GM12875 (cell line): ENCODE measurements around the gene AMT.

ENCODE experiments used
- H3K4me3 ChIP-seq: one replicate; pipeline ENCODE4 v1.5.1; 2011; ENCODE audit warnings: low read depth, low read length, control low read depth
- CTCF ChIP-seq: IDR thresholded peaks from 2 replicates; pipeline ENCODE4 v1.5.1; 2011; ENCODE audit warnings: low read depth, mild to moderate bottlenecking, control low read depth, inconsistent platforms, low read length, moderate library complexity, borderline replicate concordance; ENCODE audit not compliant: insufficient read depth

AMT gene

DNA sequence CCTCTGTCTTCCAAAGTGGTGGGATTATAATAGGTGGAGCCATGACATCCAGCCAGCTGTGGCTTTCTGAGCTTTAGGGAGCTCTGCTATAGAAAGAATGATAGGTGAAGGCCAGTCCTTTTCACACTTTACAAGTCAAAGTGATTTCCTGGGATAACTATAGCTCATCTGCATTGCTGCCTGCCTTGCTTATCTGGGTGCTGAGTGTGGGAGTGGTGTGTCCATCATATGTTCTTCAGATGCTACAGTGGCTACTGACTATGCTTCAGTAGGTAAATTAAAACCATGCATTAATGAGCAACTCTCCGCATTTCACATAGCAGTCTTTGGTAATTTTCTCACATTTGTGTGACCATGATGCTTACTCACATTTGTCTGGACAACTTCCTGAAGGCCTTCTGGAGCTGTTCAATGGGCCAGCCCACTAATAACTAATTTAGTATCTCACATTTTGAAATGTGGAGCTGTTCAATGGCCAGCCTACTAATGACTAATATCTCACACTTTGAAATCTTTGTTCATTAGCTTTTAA lies 33.9 kb downstream of the AMT start:
- no peak for TF ChIP-seq CTCF
- H3K4me3 ChIP-seq: no peak overlapping the region

DNA sequence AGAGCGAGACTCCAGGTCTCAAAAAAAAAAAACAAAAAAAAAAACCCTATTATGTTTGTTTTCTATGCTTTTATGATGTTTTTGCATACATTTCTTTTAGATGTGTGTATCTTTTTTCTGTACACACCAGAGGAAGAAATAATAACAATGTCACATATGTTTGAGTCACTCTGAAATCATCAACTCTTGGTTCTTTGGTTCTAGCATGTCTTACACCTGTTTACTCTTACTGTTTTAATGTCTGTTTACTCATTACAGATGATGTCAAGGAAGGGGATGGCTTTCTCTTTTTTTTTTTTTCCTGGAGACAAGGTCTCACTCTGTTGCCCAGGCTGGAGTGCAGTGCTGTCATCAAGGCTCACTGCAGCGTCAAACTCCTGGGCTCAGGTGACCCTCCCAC lies 34.6 kb downstream of the AMT start:
- H3K4me3 ChIP-seq: no peak overlapping the region
- TF ChIP-seq CTCF: no peak

DNA sequence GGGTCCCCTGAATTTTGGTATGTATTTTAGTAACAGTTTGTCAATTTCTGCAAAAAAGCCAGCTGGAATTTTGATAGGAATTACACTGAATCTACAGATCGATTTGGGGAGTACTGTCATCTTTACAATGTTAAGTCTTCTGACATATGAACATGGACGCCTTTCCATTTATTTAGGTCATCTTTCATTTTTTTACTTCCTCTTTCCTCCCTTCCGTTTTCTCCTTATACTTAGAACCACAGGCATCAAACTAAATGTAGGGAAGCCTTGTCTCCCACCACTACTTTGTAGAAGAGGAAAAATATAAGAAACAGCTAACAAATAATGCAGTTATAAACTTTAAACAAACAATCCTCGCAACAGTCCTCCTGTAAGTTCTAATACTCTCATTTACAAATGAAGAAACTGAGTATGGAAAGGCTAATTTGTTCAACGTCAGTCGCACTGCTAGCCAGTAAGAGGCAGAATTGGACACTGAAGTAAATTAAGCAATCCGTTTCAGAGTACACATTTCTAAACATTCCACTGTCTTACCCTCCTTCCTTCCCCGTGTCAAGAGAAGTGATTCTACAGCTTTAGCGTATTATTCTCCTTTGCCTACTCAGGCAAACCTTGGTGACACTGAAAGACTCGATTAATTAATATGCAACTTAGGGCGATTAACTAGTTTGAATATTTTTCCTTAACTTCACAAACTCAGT lies 36.1 kb downstream of the AMT start:
- H3K4me3 ChIP-seq: no peak overlapping the region
- TF ChIP-seq CTCF: no peak

DNA sequence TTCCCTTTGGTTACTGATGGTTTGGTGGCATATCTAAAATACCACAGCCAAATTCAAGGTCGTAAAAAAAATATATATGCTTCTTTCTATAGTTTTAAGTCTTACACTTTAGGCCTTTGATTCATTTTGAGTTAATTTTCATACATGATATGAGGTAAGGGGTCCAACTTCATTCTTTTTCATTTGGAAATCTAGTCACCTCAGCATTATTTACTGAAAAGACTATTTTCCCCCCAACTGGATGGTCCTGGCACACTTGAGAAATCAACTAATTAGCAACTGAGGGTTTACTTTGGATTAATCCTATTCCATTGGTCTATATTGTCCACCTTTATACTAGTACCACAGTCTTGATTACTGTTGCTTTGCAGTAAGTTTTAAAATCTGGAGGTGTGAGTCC lies 36.7 kb downstream of the AMT start:
- no peak for TF ChIP-seq CTCF
- no peak overlapping the region for H3K4me3 ChIP-seq

- TF ChIP-seq CTCF: no peak
These were observed 38.9 kb downstream of the AMT start for GRCh38 chr3:49383387-49383786.

DNA sequence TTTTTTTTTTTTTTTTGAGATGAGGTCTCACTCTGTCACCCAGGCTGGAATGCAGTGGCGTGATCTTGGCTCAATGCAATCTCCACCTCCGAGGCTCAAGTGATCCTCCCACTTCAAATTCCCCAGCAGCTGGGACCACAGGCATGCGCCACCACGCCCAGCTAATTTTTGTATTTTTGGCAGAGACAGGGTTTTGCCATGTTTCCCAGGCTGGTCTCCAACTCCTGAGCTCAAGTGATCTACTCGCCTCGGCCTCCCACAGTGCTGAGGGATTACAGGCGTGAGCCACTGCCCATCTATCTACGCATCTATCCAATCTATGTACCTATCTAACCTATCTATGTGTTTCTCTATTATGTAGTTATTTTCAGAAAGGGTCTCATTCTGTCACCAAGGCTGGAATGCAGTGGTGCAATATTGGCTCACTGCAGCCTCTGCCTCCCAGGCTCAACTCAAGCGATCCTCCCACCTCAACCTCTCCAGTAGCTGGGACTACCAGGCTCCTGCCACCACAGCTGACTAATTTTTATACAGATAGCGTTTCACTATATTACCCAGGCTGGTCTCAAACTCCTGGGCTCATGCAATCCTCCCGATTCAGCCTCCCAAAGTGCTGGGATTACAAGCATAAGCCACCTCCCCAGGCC lies 43.9 kb downstream of the AMT start:
- no peak overlapping the region for H3K4me3 ChIP-seq
- no peak for TF ChIP-seq CTCF

More at GRCh38 chr3:49383387-49383786, 38.9 kb downstream of the AMT start:
- H3K4me3 ChIP-seq: no peak overlapping the region

DNA sequence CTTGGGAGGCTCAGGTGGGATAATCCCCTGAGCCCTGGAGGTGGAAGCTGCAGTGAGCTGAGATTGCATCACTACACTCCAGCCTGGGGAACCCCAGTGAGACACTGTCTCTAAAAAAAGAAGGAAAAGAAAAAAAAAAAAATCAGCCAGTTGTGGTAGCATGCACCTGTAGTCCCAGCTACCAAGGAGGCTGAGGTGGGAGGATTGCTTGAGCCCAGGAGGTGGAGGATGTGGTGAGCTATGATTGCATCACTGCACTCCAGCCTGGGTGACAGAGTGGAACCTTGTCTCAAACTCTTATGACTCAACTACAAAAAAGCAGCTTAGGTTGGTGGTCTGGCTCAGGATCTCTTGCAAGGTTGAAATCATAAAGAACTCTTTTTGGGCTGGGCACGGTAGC lies 44.8 kb downstream of the AMT start:
- no peak overlapping the region for H3K4me3 ChIP-seq
- no peak for TF ChIP-seq CTCF
